Right ventricle myocardium inferior (tissue), 1 donor: ENCODE data around the gene PFN4. TPM values are rescaled to one million over a fixed set of nuclear protein-coding genes. Genes with fewer than 3 reads are reported as not detected.

Experiments
- ATAC-seq: fragments of 200-7000 bp; cut with Tn5 transposase; one replicate; pipeline ENCODE4 v1.9.1; 2020; ENCODE audit warnings: mild to moderate bottlenecking, moderate library complexity
- DNase-seq: peaks from one replicate; pipeline ENCODE4 v3.0.0; 2021; ENCODE audit errors: missing footprints
- intact Hi-C: fragments of 100-400 bp; cut with DNase I; formaldehyde crosslinking; loops from one replicate; pipeline ENCODE4 v1.11.0; 2022
- total RNA-seq: library from RNA; stranded (reverse); fragmentation: NEBNext Ultra II Directional; extraction: Animal tissue kit (Norgen Biotek cat#: 25700); gene quantifications from one replicate; pipeline ENCODE4 v1.2.1, GENCODE V29; 2021
- donor health status: DM: no; HTN: yes; CAD: no; lungs with severe emphysema.

Gene PFN4
- total RNA-seq, 1 donor from 2014 or later: 0.32 TPM

- ATAC-seq: peak; percentile 97
- intact Hi-C loops: loop anchor here (5.0 kb wide), 1 partner anchor 262 kb away; no protein-coding TSS in a partner anchor
Measured at GRCh38 chr2:24084386-24085199, 38.5 kb downstream of the PFN4 start, which contains the start of gene TP53I3. Gene TP53I3 (minus strand): TSS chr2:24084834. CDS start chr2:24084326, 508 bp downstream.

DNA sequence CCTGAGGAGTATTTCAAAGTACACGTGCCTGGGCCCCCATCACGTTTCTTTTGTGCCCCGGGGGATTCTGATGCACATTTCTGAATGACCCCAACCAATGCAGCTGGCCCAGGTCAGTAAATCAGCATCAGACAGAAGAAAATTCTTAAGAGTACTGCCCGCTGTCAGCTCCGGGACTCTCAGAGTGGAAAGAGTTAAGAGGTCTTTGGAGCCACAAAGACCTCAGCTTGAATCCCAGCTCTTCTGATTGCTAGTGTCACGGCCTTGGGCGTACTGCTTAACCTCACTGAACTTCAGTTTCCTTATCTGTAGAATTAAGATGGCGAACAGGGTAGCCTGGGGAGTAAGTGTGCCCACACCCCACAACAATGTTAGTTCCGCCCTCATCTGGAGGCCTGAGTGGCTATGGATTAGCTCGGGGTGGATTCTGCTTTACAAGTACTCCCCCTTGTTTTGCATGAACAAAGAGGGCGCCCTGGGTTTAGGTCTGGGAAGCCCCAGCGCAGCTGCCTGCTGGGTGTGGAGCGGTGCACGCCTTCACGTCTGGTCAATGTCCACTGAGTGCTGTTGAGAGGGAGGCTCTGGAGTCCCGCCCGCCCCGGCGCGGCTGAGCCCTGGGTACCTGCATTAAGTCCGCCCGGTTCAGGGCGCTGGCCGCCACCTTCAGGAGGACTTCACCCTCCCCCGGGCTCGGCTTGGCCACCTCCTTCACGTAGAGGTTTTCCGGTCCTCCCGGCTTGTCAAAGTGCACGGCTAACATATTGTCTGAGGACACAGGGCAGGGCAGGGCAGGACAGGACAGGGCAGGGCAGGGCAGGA, 39.4 kb downstream of the PFN4 start:
- intact Hi-C loops: loop anchor here (5.0 kb wide), 1 partner anchor 261 kb away; no protein-coding TSS in a partner anchor
- DNase-seq: no peak
- peak; percentile 67 for ATAC-seq

More at GRCh38 chr2:24084386-24085199, 38.5 kb downstream of the PFN4 start, which contains the start of gene TP53I3:
- DNase-seq: peak; percentile 94

- intact Hi-C loops: loop anchor here (5.0 kb wide), 1 partner anchor 261 kb away; no protein-coding TSS in a partner anchor
- ATAC-seq (no peak), DNase-seq (no peak)
Measured at GRCh38 chr2:24082787-24083566, 40.2 kb downstream of the PFN4 start.

DNA sequence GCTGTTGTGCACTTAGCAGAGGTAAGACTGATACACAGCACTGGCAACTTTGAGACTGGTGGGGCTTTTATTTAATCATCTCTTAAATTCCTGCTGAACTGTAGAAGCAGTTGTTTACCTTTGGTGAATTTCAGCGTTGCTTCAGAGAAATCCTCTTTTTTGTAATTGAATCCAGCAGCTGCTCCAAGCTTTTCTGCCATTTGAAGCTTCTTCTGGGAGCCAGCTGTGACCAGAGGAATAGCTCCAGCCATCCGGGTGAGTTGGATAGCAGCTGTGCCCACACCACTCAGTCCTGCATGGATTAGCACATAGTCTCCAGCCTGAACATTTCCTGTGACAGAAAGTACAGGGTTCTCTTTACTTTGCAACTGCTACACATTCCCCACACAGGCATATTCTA, 42.4 kb downstream of the PFN4 start:
- ATAC-seq: no peak
- intact Hi-C loops: loop anchor here (5.0 kb wide), 1 partner anchor 258 kb away; no protein-coding TSS in a partner anchor
- DNase-seq: no peak

GRCh38 chr2:24077879-24078278, 45.3 kb downstream of the PFN4 start:
- ATAC-seq (no peak), DNase-seq (no peak)
- intact Hi-C loops: loop anchor here (2.0 kb wide), 1 partner anchor 151 kb away; the partner anchor contains the start of gene ATAD2B

- peak; percentile 0 for ATAC-seq
- intact Hi-C loops: loop anchor here (2.0 kb wide), 1 partner anchor 151 kb away; the partner anchor contains the start of gene ATAD2B
- DNase-seq: no peak
Measured at GRCh38 chr2:24077535-24077877, 45.6 kb downstream of the PFN4 start.

GRCh38 chr2:24076849-24077534, 46.1 kb downstream of the PFN4 start:
- ATAC-seq (peak; percentile 6), DNase-seq (no peak)
- intact Hi-C loops: loop anchor here (1.0 to 2.0 kb wide), 2 partner anchors 30 to 150 kb away; partner anchors contain the start of genes ATAD2B and WDCP

GRCh38 chr2:24075915-24076848, 47.0 kb downstream of the PFN4 start, which contains the start of gene SF3B6:
Gene SF3B6 (minus strand): TSS chr2:24076326. CDS start chr2:24076229, 97 bp downstream.
- intact Hi-C loops: loop anchor here (1.0 to 2.0 kb wide), 2 partner anchors 29 to 149 kb away; partner anchors contain the start of genes ATAD2B and WDCP
- ATAC-seq (peak; percentile 97), DNase-seq (peak; percentile 98)

DNA sequence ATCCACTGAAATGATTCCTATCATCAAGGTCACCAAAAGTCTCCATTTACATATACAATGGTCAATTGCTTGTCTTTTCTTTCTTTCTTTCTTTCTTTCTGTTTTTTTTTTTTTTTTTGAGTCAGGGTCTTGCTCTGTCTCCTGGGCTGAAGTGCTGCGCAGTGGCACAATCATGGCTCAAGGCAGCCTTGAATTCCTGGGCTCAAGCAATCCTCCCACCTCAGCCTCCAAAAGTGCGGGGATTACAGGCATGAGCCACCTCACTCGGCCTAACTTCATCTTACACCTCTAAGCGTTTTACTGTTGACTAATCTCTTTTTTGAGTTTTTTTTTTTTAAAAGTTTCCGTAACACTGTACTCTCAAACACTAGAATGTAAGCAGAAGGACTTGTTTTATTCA, 47.9 kb downstream of the PFN4 start:
- no peak for ATAC-seq
- no peak for DNase-seq
- intact Hi-C loops: no loop called here

GRCh38 chr2:24073816-24074215, 49.3 kb downstream of the PFN4 start:
- intact Hi-C loops: no loop called here
- ATAC-seq: no peak
- DNase-seq: no peak

DNA sequence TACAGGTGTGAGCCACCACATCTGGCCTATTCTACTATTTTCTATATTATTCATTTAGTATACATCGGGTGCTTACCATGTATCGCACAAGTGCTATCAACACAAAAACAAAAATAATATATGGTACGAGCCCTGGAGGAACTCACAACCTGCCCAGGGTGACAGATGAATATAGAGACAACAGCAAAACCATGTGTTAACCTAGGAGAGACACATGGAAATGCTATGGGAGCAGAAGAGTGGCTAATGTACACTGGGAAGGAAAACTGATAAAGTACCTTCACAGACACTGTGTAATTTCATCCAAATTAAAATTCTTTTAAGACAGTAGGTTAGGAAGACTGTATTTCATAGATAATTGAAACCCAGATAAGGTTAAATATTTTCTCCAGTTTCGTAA, 50.9 kb downstream of the PFN4 start:
- no peak for ATAC-seq

DNA sequence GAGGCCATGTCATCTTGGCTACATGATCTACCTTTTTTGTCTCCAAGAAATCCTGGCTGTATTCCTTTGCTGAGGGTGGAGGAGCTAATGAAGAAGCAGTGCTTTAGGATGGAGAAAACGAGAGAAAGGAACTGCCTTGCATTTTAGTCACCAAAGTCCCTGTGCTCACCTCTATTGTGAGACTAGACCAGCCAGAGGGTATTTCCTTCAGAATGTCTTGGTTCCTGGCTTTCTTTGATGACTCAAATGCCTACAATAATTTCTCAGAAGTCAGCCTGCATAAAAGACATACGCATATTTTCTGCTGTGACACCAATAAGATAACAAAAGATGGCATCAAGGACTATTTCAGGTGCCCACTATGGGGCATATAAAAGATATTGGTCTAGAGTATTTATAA, 57.8 kb downstream of the PFN4 start:
- intact Hi-C loops: no loop called here
- DNase-seq: no peak

More for the DNA sequence above, 50.9 kb downstream of the PFN4 start:
- DNase-seq: no peak
- intact Hi-C loops: no loop called here

More for the DNA sequence above, 57.8 kb downstream of the PFN4 start:
- ATAC-seq: no peak

Other genes with a start within 250 kb of the PFN4 start
- 6.9 TPM for gene ATAD2B, start 196.2 kb downstream of the PFN4 start, total RNA-seq
- 21.2 TPM for gene UBXN2A, start 182.9 kb downstream of the PFN4 start, total RNA-seq
- gene MFSD2B, start 113.2 kb downstream of the PFN4 start, total RNA-seq: not detected
- 8.1 TPM for gene WDCP, start 75.9 kb downstream of the PFN4 start, total RNA-seq
- gene FKBP1B, start 73.6 kb downstream of the PFN4 start, total RNA-seq: 3.1 TPM
- 53.7 TPM for gene SF3B6, start 47.0 kb downstream of the PFN4 start, total RNA-seq
- gene TP53I3, start 38.5 kb downstream of the PFN4 start, total RNA-seq: 17.2 TPM
- gene FAM228B, start 135 bp upstream of the PFN4 start, total RNA-seq: 21.8 TPM
- gene FAM228A, start 51.7 kb upstream of the PFN4 start, total RNA-seq: 0.22 TPM
- 41.3 TPM for gene ITSN2, start 237.2 kb upstream of the PFN4 start, total RNA-seq